GM12878 (cell line): ENCODE measurements around the gene FAM177B. TPM values are rescaled to one million over a fixed set of nuclear protein-coding genes. Genes with fewer than 3 reads are reported as not detected.

Experiments used
- ATAC-seq: fragments of 200-7000 bp; cut with Tn5 transposase; 3 replicates; pipeline ENCODE4 v1.9.1; 2020; ENCODE audit warnings: mild to moderate bottlenecking, moderate library complexity
- BruUV-seq: library from RNA; stranded (reverse); fragments of 400-500 nt; replicated peaks from 2 replicates; lab custom pipeline; 2021; lab: Mats Ljungman, UMichigan
- CTCF ChIA-PET: fragments of 300-600 bp; sonication (Branson Sonifier 250); formaldehyde crosslinking; extraction: SDS; loops from one replicate; lab custom pipeline; 2021; ENCODE audit warnings: inconsistent platforms; lab: Yijun Ruan, JAX
- POLR2A ChIA-PET: fragments of 350-600 bp; formaldehyde crosslinking; extraction: SDS; loops from one replicate; lab custom pipeline; 2021; ENCODE audit warnings: inconsistent platforms; lab: Charles Lee
- RAD21 ChIA-PET: fragments of 300-600 bp; sonication (Branson Sonifier 250); formaldehyde crosslinking; loops from one replicate; lab custom pipeline; 2023; ENCODE audit warnings: antibody characterized with exemption; ENCODE audit not compliant: unreplicated experiment; lab: Charles Lee
- SMC1A ChIA-PET: fragments of 300-600 bp; sonication (Branson Sonifier 250); formaldehyde crosslinking; loops from one replicate; lab custom pipeline; 2023; ENCODE audit not compliant: unreplicated experiment, uncharacterized antibody; lab: Charles Lee
- DNase-seq: peaks from one replicate; pipeline ENCODE4 v3.0.0-alpha.2; 2011; ENCODE audit warnings: low read depth, low spot score
- FAIRE-seq: peaks from 3 replicates; lab custom pipeline; 2011; peaks lifted over from hg19 to GRCh38; lab: Jason Lieb, UNC
- H2AFZ ChIP-seq: 2 replicates; pipeline ENCODE4 v1.6.0; 2011; ENCODE audit warnings: low read depth, low read length, control low read depth; ENCODE audit not compliant: control insufficient read depth
- H3K27ac ChIP-seq: 2 replicates; pipeline ENCODE4 v1.5.1; 2011; ENCODE audit warnings: control low read depth; ENCODE audit not compliant: control insufficient read depth, insufficient read depth
- H3K27me3 ChIP-seq, 2 experiments: replicated peaks in 1 of 2; 2 replicates each; pipeline versions ENCODE4 v1.6.0 to v1.6.1; 2011; ENCODE audit warnings: low read length in 1 of 2; ENCODE audit not compliant: control insufficient read depth in 2 of 2, insufficient read depth in 2 of 2
- H3K36me3 ChIP-seq, 2 experiments: 2 replicates each; pipeline ENCODE4 v1.5.1; 2011; ENCODE audit warnings: low read length in 1 of 2; ENCODE audit not compliant: control insufficient read depth in 2 of 2, insufficient read depth in 2 of 2
- H3K4me1 ChIP-seq: 2 replicates; pipeline ENCODE4 v1.6.1; 2011; ENCODE audit warnings: mild to moderate bottlenecking, low read length, moderate library complexity, mixed read lengths; ENCODE audit not compliant: control insufficient read depth, insufficient read depth
- H3K4me2 ChIP-seq: 2 replicates; pipeline ENCODE4 v1.6.0; 2011; ENCODE audit warnings: control low read depth; ENCODE audit not compliant: control insufficient read depth, insufficient read depth
- H3K4me3 ChIP-seq: fragments of 200-600 bp; sonication (generic); 2 replicates; pipeline ENCODE4 v1.5.1; 2016
- H3K79me2 ChIP-seq: 2 replicates; pipeline ENCODE4 v1.6.0; 2011; ENCODE audit warnings: low read length; ENCODE audit not compliant: control insufficient read depth, insufficient read depth
- H3K9ac ChIP-seq: 2 replicates; pipeline ENCODE4 v1.8.0; 2011; ENCODE audit warnings: low read length, control low read depth, mixed read lengths; ENCODE audit not compliant: control insufficient read depth, insufficient read depth
- H3K9me3 ChIP-seq: replicated peaks from 3 replicates; pipeline ENCODE4 v1.5.1; 2011; ENCODE audit warnings: mild to moderate bottlenecking, low read length; ENCODE audit not compliant: control insufficient read depth, insufficient read depth
- H4K20me1 ChIP-seq: 2 replicates; pipeline ENCODE4 v1.6.0; 2011; ENCODE audit not compliant: control insufficient read depth, insufficient read depth
- ATF2 ChIP-seq: IDR thresholded peaks from 2 replicates; pipeline ENCODE4 v1.6.1; 2012; ENCODE audit warnings: low read length, inconsistent platforms
- HSF1 ChIP-seq: fragments of 150-350 bp; IDR thresholded peaks from 2 replicates; pipeline ENCODE4 v1.6.1; 2014; ENCODE audit warnings: mild to moderate bottlenecking, low read depth, low read length
- PRDM15 ChIP-seq: fragments of 450-650 bp; formaldehyde crosslinking; IDR thresholded peaks from 2 replicates; pipeline ENCODE4 v1.4.0; 2020; ENCODE audit warnings: mild to moderate bottlenecking, moderate library complexity
- RUNX3 ChIP-seq: IDR thresholded peaks from 2 replicates; pipeline ENCODE4 v1.6.1; 2012; ENCODE audit warnings: low read length, inconsistent platforms
- SIN3A ChIP-seq: IDR thresholded peaks from 2 replicates; pipeline ENCODE4 v1.6.1; 2012; ENCODE audit warnings: low read depth, low read length, improper control_type of control experiment
- SMC3 ChIP-seq: IDR thresholded peaks from 2 replicates; pipeline ENCODE4 v1.6.1; 2011; ENCODE audit warnings: low read length, improper control_type of control experiment, borderline replicate concordance
- ZNF592 ChIP-seq: fragments of 450-650 bp; IDR thresholded peaks from 2 replicates; pipeline ENCODE4 v1.6.1; 2017; ENCODE audit warnings: mild to moderate bottlenecking, moderate library complexity
- WGBS: methylation state at CpG from one replicate; pipeline ENCODE4 v1.1.6; 2016; ENCODE audit warnings: low lambda C conversion rate; ENCODE audit not compliant: insufficient replicate concordance, insufficient coverage; ENCODE audit errors: missing lambda C conversion rate; 5-methylcytosine and 5-hydroxymethylcytosine counted together
- in situ Hi-C: fragments of 300-500 bp; cut with MboI; formaldehyde crosslinking; loops from 9 replicates; pipeline ENCODE4 v1.14.3; 2018; ENCODE audit warnings: mixed read lengths
- intact Hi-C: fragments of 100-400 bp; cut with micrococcal nuclease; formaldehyde crosslinking; loops from one replicate; pipeline ENCODE4 v1.14.2; 2022; ENCODE audit not compliant: unreplicated experiment
- polyA plus RNA-seq, 11 experiments: library from polyadenylated mRNA; depleted of rRNA in 4 of 11; unstranded in 6 of 11; stranded (reverse) in 5 of 11; fragments of >200 nt; fragmentation: Nextera tagmentation in 4 of 11; fragmentation: Illumina TruSeq in 1 of 11; extraction: Ambion mirVana in 4 of 11; extraction: Trizol in 1 of 11; gene quantifications; 1 replicate in 1 of 11; 2 replicates in 10 of 11; pipeline versions ENCODE4 v1.2.1 to v1.2.3, GENCODE V29; 2011 to 2016; ENCODE audit warnings: inconsistent platforms in 2 of 11, missing spikeins in 2 of 11, low read depth in 1 of 11
- total RNA-seq, 4 experiments: library from RNA; depleted of rRNA in 3 of 4; stranded (reverse); fragments of >200 nt in 3 of 4; fragmentation: Illumina TruSeq in 1 of 4; extraction: Trizol in 1 of 4; gene quantifications; 2 replicates each; pipeline versions ENCODE4 v1.2.1 to v1.2.3, GENCODE V29; 2013 to 2021

The FAM177B gene
- total and polyA plus RNA-seq, 10 of the 15 experiments (the other 5 are each of a cell fraction or from before 2014, with no cell fraction given): 0.06 TPM; not detected in 9

- ChIA-PET SMC1A (interaction anchor here (0.5 to 2.3 kb wide), 9 partner anchors 8 to 133 kb away, joined by 3 to 14 read pairs (median 3); no protein-coding TSS in a partner anchor), CTCF (interaction anchor here (1.1 to 2.4 kb wide), 8 partner anchors 15 to 377 kb away, joined by 3 to 10 read pairs (median 5); no protein-coding TSS in a partner anchor), POLR2A (interaction anchor here (0.7 to 1.8 kb wide), 9 partner anchors 11 to 124 kb away, joined by 3 to 19 read pairs (median 4); partner anchors contain the start of gene TAF1A), RAD21 (interaction anchor here (1.1 to 1.8 kb wide), 7 partner anchors 10 to 248 kb away, joined by 3 to 12 read pairs (median 5); partner anchors contain the start of gene FAM177B)
- in situ Hi-C loops (loop anchor here (5.0 to 10.0 kb wide), 2 partner anchors 51 to 249 kb away; no protein-coding TSS in a partner anchor), intact Hi-C loops (loop anchor here (2.0 to 10.0 kb wide), 5 partner anchors 19 to 246 kb away; partner anchors contain the start of gene TAF1A)
- peak; percentile 86 for ATAC-seq
- Histone ChIP-seq H3K27ac (peak overlapping the region; percentile 98), H3K79me2 (peaks cover 27% of the 10 kb centered on the region), H3K4me1 (no peaks in the 10 kb centered on the region), H3K9ac (peak overlapping the region; percentile 96), H3K4me2 (peak overlapping the region; percentile 86), H3K36me3 (peaks cover 0 to 4% of the 10 kb centered on the region in 2 experiments; a peak in 2 of 4 replicates), H3K27me3 (no peaks in the 10 kb centered on the region), H2AFZ (peak overlapping the region; percentile 99), H3K4me3 (peak overlapping the region; percentile 81), H3K9me3 (no peaks in the 10 kb centered on the region), H4K20me1 (no peaks in the 10 kb centered on the region)
- DNase-seq: peak; percentile 88
- BruUV-seq: TSS peak; percentile 75
- peak; percentile 89 for FAIRE-seq
- 1% methylated on average over 39 of the region's 39 CpGs for WGBS
- TF ChIP-seq SIN3A (peak; percentile 63; the same call in 1 of the 2 replicates), RUNX3 (no peak; the same call in 1 of the 2 replicates), ZNF592 (no peak), ATF2 (no peak), SMC3 (no peak; the same call in 1 of the 2 replicates), PRDM15 (CRISPR knock-in tag) (no peak), HSF1 (no peak)
Observed at GRCh38 chr1:222713091-222713961, 23.7 kb upstream of the FAM177B start.
